Psoas muscle (tissue), 8 donors: ENCODE data around the gene SLC16A7. TPM values are rescaled to one million over a fixed set of nuclear protein-coding genes. Genes with fewer than 3 reads are reported as not detected.

ENCODE experiments used
- ATAC-seq, 4 donors: fragments of 200-7000 bp; cut with Tn5 transposase; one replicate each; pipeline ENCODE4 v1.9.1; 2020; ENCODE audit warnings: moderate library complexity in 3 of 4, mild to moderate bottlenecking in 2 of 4
- DNase-seq, 2 donors: peaks; one replicate each; pipeline ENCODE4 v3.0.0-alpha.2; 2020
- H3K27ac ChIP-seq: fragments of 200-600 bp; one replicate; pipeline ENCODE4 v1.8.0; 2022
- H3K27me3 ChIP-seq, 3 donors: fragments of 200-600 bp in 1 of 3; one replicate each; pipeline versions ENCODE4 v1.6.1 to v1.8.0; 2013 to 2022; ENCODE audit warnings: low read length in 2 of 3, mild to moderate bottlenecking in 2 of 3, moderate library complexity in 1 of 3; ENCODE audit not compliant: insufficient read depth in 3 of 3
- H3K36me3 ChIP-seq, 2 donors: fragments of 200-600 bp in 1 of 2; one replicate each; pipeline versions ENCODE4 v1.6.1 to v1.8.0; 2013 to 2022; ENCODE audit warnings: low read depth in 1 of 2, mild to moderate bottlenecking in 1 of 2, moderate library complexity in 1 of 2; ENCODE audit not compliant: insufficient read depth in 1 of 2
- H3K4me1 ChIP-seq: fragments of 200-600 bp; one replicate; pipeline ENCODE4 v1.8.0; 2022
- H3K4me3 ChIP-seq: fragments of 200-600 bp; one replicate; pipeline ENCODE4 v1.8.0; 2022; ENCODE audit warnings: mild to moderate bottlenecking
- H3K9me3 ChIP-seq: fragments of 200-600 bp; one replicate; pipeline ENCODE4 v1.8.0; 2022
- WGBS, 3 donors: extraction: QIAGEN DNeasy Blood & Tissue Kit; methylation state at CpG; one replicate each; pipeline versions ENCODE4 v1.1.6 to v1.1.7; 2013; 5-methylcytosine and 5-hydroxymethylcytosine counted together
- intact Hi-C, 2 donors: fragments of 100-400 bp; cut with DNase I; formaldehyde crosslinking; loops; one replicate each; pipeline versions ENCODE4 v1.11.0 to v1.14.2; 2022
- polyA plus RNA-seq, 3 donors: library from polyadenylated mRNA; stranded (reverse); fragments of 200-250 nt; gene quantifications; one replicate each; pipeline ENCODE4 v1.2.3, GENCODE V29; 2013
- total RNA-seq, 4 donors: library from RNA; stranded (reverse); fragmentation: NEBNext Ultra II Directional in 2 of 4; extraction: Animal tissue kit (Norgen Biotek cat#: 25700) in 2 of 4; gene quantifications; one replicate each; pipeline versions ENCODE4 v1.2.1 to v1.2.4, GENCODE V29; 2021 to 2023
- TF ChIP-seq, protein P1 (sequence below): fragments of 200-600 bp; IDR thresholded peaks from one replicate; pipeline ENCODE4 v1.8.0; 2022; ENCODE audit warnings: antibody characterized with exemption
- donor health status: healthy with polysubstance abuse.
- donor health status: DM: no; HTN: no; CAD: no; lungs with moderate emphysema.
- donor health status: Bipolar disorder and iron deficiency.
- donor health status: healthy.
- donor health status: DM: yes; HTN: yes; CAD: no.
- donor health status: DM: no; HTN: no; CAD: no.
- donor health status: DM: no; HTN: no; CAD: no.
- donor health status: DM: yes; HTN: yes; CAD: no.

Gene SLC16A7
- total and polyA plus RNA-seq, 7 donors: 0.49 to 27.4 (median 5.0) TPM

DNA sequence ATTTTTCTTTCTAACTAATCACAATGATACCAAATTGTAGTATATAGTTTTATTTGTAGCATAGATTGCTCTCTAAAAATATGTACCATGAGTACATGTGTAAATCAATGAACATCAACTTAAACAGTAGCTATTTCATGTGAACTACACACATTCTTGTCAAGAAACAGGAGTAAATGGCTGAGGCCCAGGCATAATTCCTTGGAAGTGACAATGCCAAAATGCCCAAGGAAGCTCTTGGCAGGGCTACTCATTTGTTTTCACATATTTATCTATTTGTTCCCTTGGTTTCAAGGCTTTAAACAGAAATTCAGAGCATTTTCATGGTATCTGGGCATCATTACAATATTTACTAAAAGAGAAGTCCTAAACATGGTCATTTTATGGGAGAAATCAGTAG lies 165.7 kb downstream of the SLC16A7 start:
- H3K27ac ChIP-seq: no peak overlapping the region
- TF ChIP-seq, protein P1, sequence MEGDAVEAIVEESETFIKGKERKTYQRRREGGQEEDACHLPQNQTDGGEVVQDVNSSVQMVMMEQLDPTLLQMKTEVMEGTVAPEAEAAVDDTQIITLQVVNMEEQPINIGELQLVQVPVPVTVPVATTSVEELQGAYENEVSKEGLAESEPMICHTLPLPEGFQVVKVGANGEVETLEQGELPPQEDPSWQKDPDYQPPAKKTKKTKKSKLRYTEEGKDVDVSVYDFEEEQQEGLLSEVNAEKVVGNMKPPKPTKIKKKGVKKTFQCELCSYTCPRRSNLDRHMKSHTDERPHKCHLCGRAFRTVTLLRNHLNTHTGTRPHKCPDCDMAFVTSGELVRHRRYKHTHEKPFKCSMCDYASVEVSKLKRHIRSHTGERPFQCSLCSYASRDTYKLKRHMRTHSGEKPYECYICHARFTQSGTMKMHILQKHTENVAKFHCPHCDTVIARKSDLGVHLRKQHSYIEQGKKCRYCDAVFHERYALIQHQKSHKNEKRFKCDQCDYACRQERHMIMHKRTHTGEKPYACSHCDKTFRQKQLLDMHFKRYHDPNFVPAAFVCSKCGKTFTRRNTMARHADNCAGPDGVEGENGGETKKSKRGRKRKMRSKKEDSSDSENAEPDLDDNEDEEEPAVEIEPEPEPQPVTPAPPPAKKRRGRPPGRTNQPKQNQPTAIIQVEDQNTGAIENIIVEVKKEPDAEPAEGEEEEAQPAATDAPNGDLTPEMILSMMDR: no peak

GRCh38 chr12:59763835-59764234 lies 168.0 kb downstream of the SLC16A7 start:
- H3K4me3 ChIP-seq: no peak overlapping the region
- H3K4me1 ChIP-seq: no peaks in the 10 kb centered on the region
- no peaks in the 10 kb centered on the region for H3K27me3 ChIP-seq
- intact Hi-C loops: no loop called here
- ATAC-seq (no peak), DNase-seq (no peak)
- no peak overlapping the region for H3K27ac ChIP-seq
- TF ChIP-seq, protein P1: no peak
- H3K36me3 ChIP-seq: no peaks in the 10 kb centered on the region
- H3K9me3 ChIP-seq: no peaks in the 10 kb centered on the region

More for the DNA sequence above, 165.7 kb downstream of the SLC16A7 start:
- DNase-seq: no peak
- H3K4me1 ChIP-seq: no peaks in the 10 kb centered on the region
- H3K36me3 ChIP-seq: no peaks in the 10 kb centered on the region
- intact Hi-C loops: no loop called here
- ATAC-seq: no peak
- H3K9me3 ChIP-seq: no peaks in the 10 kb centered on the region
- H3K4me3 ChIP-seq: no peak overlapping the region
- H3K27me3 ChIP-seq: no peaks in the 10 kb centered on the region

GRCh38 chr12:59768031-59768430 lies 172.2 kb downstream of the SLC16A7 start:
- Histone ChIP-seq H3K9me3 (no peaks in the 10 kb centered on the region), H3K4me3 (no peak overlapping the region), H3K27me3 (no peaks in the 10 kb centered on the region), H3K27ac (no peak overlapping the region), H3K4me1 (no peaks in the 10 kb centered on the region), H3K36me3 (no peaks in the 10 kb centered on the region)
- TF ChIP-seq, protein P1: no peak
- intact Hi-C loops: no loop called here
- DNase-seq: no peak
- ATAC-seq: no peak
- 72 to 83% (median 81%) methylated on average over 3 of the region's 3 CpGs for WGBS, 3 donors

- Histone ChIP-seq H3K4me3 (no peak overlapping the region), H3K36me3 (no peaks in the 10 kb centered on the region), H3K4me1 (no peaks in the 10 kb centered on the region), H3K27me3 (no peaks in the 10 kb centered on the region), H3K27ac (no peak overlapping the region), H3K9me3 (no peaks in the 10 kb centered on the region)
- TF ChIP-seq, protein P1: no peak
- no peak for ATAC-seq
- DNase-seq: no peak
- intact Hi-C loops: loop anchor here in 1 of 2 donors (10.0 kb wide), 1 partner anchor 186 kb away; the partner anchor contains the start of gene SLC16A7
- 52 to 75% (median 73%) methylated on average over 3 of the region's 3 CpGs for WGBS, 3 donors
Measured at GRCh38 chr12:59780605-59781135, 184.8 kb downstream of the SLC16A7 start.

DNA sequence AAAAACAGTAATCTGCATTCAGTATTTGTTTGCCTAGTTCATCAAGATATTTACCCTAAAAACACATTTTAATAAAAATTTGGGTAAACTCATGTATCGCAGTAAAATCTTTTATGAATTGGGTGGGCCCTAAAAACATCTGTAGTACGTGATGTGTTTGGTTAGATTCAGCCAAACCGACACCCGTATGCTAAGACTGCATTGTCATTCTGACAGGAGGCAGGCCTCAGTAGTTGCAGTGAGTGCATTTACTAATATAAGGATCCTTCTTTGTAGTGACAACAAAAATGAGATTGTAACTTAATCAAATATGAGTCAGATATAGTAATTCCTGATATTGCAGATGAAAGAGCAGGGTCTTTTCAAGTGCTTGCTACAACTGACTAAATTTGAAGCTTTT lies 191.8 kb downstream of the SLC16A7 start:
- no peaks in the 10 kb centered on the region for H3K36me3 ChIP-seq
- H3K4me1 ChIP-seq: no peaks in the 10 kb centered on the region
- no peak overlapping the region for H3K4me3 ChIP-seq
- DNase-seq (no peak), ATAC-seq (no peak)
- H3K27ac ChIP-seq: no peak overlapping the region
- H3K27me3 ChIP-seq: no peaks in the 10 kb centered on the region
- no peaks in the 10 kb centered on the region for H3K9me3 ChIP-seq
- WGBS, 3 donors: 66 to 69% (median 67%) methylated on average over 4 of the region's 4 CpGs
- intact Hi-C loops: loop anchor here in 1 of 2 donors (10.0 kb wide), 1 partner anchor 193 kb away; the partner anchor contains the start of gene SLC16A7
- TF ChIP-seq, protein P1: no peak
